HepG2 (cell line): ENCODE measurements around the gene SPNS2. TPM values are rescaled to one million over a fixed set of nuclear protein-coding genes. Genes with fewer than 3 reads are reported as not detected.

Source experiments
- ATAC-seq: fragments of 200-7000 bp; cut with Tn5 transposase; 3 replicates; pipeline ENCODE4 v1.9.1; 2020; ENCODE audit warnings: mild to moderate bottlenecking, moderate library complexity
- BruUV-seq: library from RNA; stranded (reverse); fragments of 400-500 nt; replicated peaks from 2 replicates; lab custom pipeline; 2021; lab: Mats Ljungman, UMichigan
- CTCF ChIA-PET: fragments of 300-600 bp; formaldehyde crosslinking; extraction: SDS; loops from one replicate; lab custom pipeline; 2021; ENCODE audit warnings: low total read pairs, inconsistent platforms, low intra/inter-chr PET ratio; lab: Yijun Ruan, JAX
- POLR2A ChIA-PET: fragments of 350-600 bp; sonication (Branson Sonifier 250); formaldehyde crosslinking; loops from one replicate; lab custom pipeline; 2020; ENCODE audit warnings: antibody characterized with exemption, inconsistent platforms; lab: Yijun Ruan, JAX
- DNase-seq: peaks from one replicate; pipeline ENCODE4 v3.0.0-alpha.2; 2015; ENCODE audit warnings: low spot score
- FAIRE-seq: peaks from 3 replicates; lab custom pipeline; 2011; peaks lifted over from hg19 to GRCh38; lab: Jason Lieb, UNC
- H2AFZ ChIP-seq: one replicate; pipeline ENCODE4 v1.6.1; 2011; ENCODE audit warnings: low read length, inconsistent platforms
- H3K27ac ChIP-seq: fragments of 300-600 bp; 3 replicates; pipeline ENCODE4 v1.8.0; 2011; ENCODE audit warnings: mixed run types, mild to moderate bottlenecking, mixed read lengths, low read length, inconsistent platforms; ENCODE audit not compliant: insufficient read depth; ENCODE audit errors: extremely low read length
- H3K27me3 ChIP-seq, 2 experiments: fragments of 200-600 bp in 1 of 2; 2 replicates in 1 of 2; 3 replicates in 1 of 2; pipeline versions ENCODE4 v1.6.0 to v1.8.0; 2011; ENCODE audit warnings: low read length in 2 of 2, mild to moderate bottlenecking in 2 of 2, moderate library complexity in 2 of 2, inconsistent platforms in 1 of 2; ENCODE audit not compliant: insufficient read depth in 2 of 2, control insufficient read depth in 1 of 2
- H3K36me3 ChIP-seq, 2 experiments: fragments of 200-600 bp in 1 of 2; replicated peaks in 1 of 2; 2 replicates in 1 of 2; 3 replicates in 1 of 2; pipeline versions ENCODE4 v1.5.1 to v1.8.0; 2011; ENCODE audit warnings: low read length in 2 of 2, inconsistent platforms in 1 of 2; ENCODE audit not compliant: insufficient read depth in 2 of 2, control insufficient read depth in 1 of 2
- H3K4me1 ChIP-seq: 2 replicates; pipeline ENCODE4 v1.5.1; 2012; ENCODE audit warnings: low read length, inconsistent platforms; ENCODE audit not compliant: insufficient read depth
- H3K4me2 ChIP-seq: 2 replicates; pipeline ENCODE4 v1.6.0; 2011; ENCODE audit warnings: low read depth, low read length, inconsistent platforms
- H3K4me3 ChIP-seq, 3 experiments: fragments of 200-600 bp in 1 of 3; sonication (generic), shearing (Covaris generic) in 1 of 3; replicated peaks in 1 of 3; 2 replicates each; pipeline ENCODE4 v1.5.1; 2011 to 2016; ENCODE audit warnings: low read length in 3 of 3, inconsistent platforms in 2 of 3, low read depth in 2 of 3, mild to moderate bottlenecking in 2 of 3, control low read depth in 1 of 3, mixed read lengths in 1 of 3; ENCODE audit not compliant: insufficient read depth in 1 of 3
- H3K79me2 ChIP-seq: one replicate; pipeline ENCODE4 v1.6.1; 2011; ENCODE audit warnings: low read length, inconsistent platforms; ENCODE audit not compliant: insufficient read depth
- H3K9ac ChIP-seq: 2 replicates; pipeline ENCODE4 v1.6.0; 2011; ENCODE audit warnings: mild to moderate bottlenecking, low read depth, low read length, inconsistent platforms; ENCODE audit not compliant: insufficient read depth
- H3K9me3 ChIP-seq: 2 replicates; pipeline ENCODE4 v1.5.1; 2012; ENCODE audit warnings: mild to moderate bottlenecking, low read length
- H4K20me1 ChIP-seq: 2 replicates; pipeline ENCODE4 v1.6.0; 2011; ENCODE audit warnings: inconsistent platforms, mild to moderate bottlenecking, low read length, moderate library complexity; ENCODE audit not compliant: insufficient read depth
- AGO2 ChIP-seq: fragments of 200-400 bp; formaldehyde crosslinking; optimal IDR thresholded peaks from 2 replicates; pipeline ENCODE3; 2017; ENCODE audit warnings: mild to moderate bottlenecking, low read depth, low read length, moderate library complexity
- FOXO1 ChIP-seq: sonication (generic); formaldehyde crosslinking; IDR thresholded peaks from 2 replicates; pipeline ENCODE4 v1.4.0; 2020; ENCODE audit warnings: missing genetic modification reagents
- HDAC6 ChIP-seq: fragments of 200-600 bp; sonication (generic); IDR thresholded peaks from 2 replicates; pipeline ENCODE4 v1.7.0; 2017; ENCODE audit warnings: mild to moderate bottlenecking, antibody characterized with exemption, low read length, low read depth
- HES4 ChIP-seq: sonication (generic); formaldehyde crosslinking; IDR thresholded peaks from 2 replicates; pipeline ENCODE4 v1.9.0; 2021; ENCODE audit warnings: mild to moderate bottlenecking, missing genetic modification reagents, borderline replicate concordance
- IRF1 ChIP-seq: sonication (generic); formaldehyde crosslinking; IDR thresholded peaks from 2 replicates; pipeline ENCODE4 v1.4.0; 2020; ENCODE audit warnings: low read depth, mild to moderate bottlenecking, missing genetic modification reagents
- KDM1A ChIP-seq: IDR thresholded peaks from 2 replicates; pipeline ENCODE4 v1.6.1; 2016; ENCODE audit warnings: missing compliant biosample characterization
- MEIS1 ChIP-seq: sonication (generic); formaldehyde crosslinking; IDR thresholded peaks from 2 replicates; pipeline ENCODE4 v1.9.0; 2021; ENCODE audit warnings: mild to moderate bottlenecking, missing genetic modification reagents, moderate library complexity, borderline replicate concordance
- MTF1 ChIP-seq: sonication (generic); formaldehyde crosslinking; IDR thresholded peaks from 2 replicates; pipeline ENCODE4 v1.5.0; 2020; ENCODE audit warnings: missing genetic modification reagents
- NFE2 ChIP-seq: sonication (generic); formaldehyde crosslinking; IDR thresholded peaks from 2 replicates; pipeline ENCODE4 v1.4.0; 2020; ENCODE audit warnings: missing genetic modification reagents
- SIN3B ChIP-seq: fragments of 150-350 bp; IDR thresholded peaks from 2 replicates; pipeline ENCODE4 v1.6.1; 2014; ENCODE audit warnings: low read length
- SUZ12 ChIP-seq: fragments of 150-350 bp; IDR thresholded peaks from 2 replicates; pipeline ENCODE4 v1.6.1; 2014; ENCODE audit warnings: low read depth, low read length
- ZBTB25 ChIP-seq: IDR thresholded peaks from 2 replicates; pipeline ENCODE4 v1.6.1; 2018; ENCODE audit warnings: missing genetic modification reagents
- ZBTB26 ChIP-seq: IDR thresholded peaks from 2 replicates; pipeline ENCODE4 v1.6.1; 2016; ENCODE audit warnings: missing compliant biosample characterization, missing genetic modification reagents, borderline replicate concordance
- ZBTB44 ChIP-seq: sonication (generic); formaldehyde crosslinking; IDR thresholded peaks from 2 replicates; pipeline ENCODE4 v1.4.0; 2020; ENCODE audit warnings: missing genetic modification reagents
- ZFX ChIP-seq: sonication (generic); formaldehyde crosslinking; IDR thresholded peaks from 2 replicates; pipeline ENCODE4 v1.4.0; 2020; ENCODE audit warnings: mild to moderate bottlenecking, low read depth, missing genetic modification reagents, moderate library complexity
- ZNF30 ChIP-seq: sonication (generic); formaldehyde crosslinking; IDR thresholded peaks from 2 replicates; pipeline ENCODE4 v1.5.0; 2020; ENCODE audit warnings: mild to moderate bottlenecking, missing genetic modification reagents
- WGBS: methylation state at CpG from one replicate; pipeline ENCODE4 v1.1.6; 2017; ENCODE audit warnings: low lambda C conversion rate; 5-methylcytosine and 5-hydroxymethylcytosine counted together
- in situ Hi-C: cut with HindIII; loops from 2 replicates; pipeline ENCODE4 v1.10.0; 2017; ENCODE audit warnings: low pct_unique_long_range_greater_than_20kb; ENCODE audit not compliant: extremely low pct_ligation_motif_present
- intact Hi-C: fragments of 100-400 bp; cut with micrococcal nuclease; formaldehyde crosslinking; loops from one replicate; pipeline ENCODE4 v1.10.0; 2022; ENCODE audit not compliant: unreplicated experiment
- polyA plus RNA-seq, 8 experiments: library from polyadenylated mRNA; depleted of rRNA in 3 of 8; stranded (reverse) in 7 of 8; unstranded in 1 of 8; fragments of >200 nt; fragmentation: Illumina TruSeq in 4 of 8; extraction: Trizol in 4 of 8; gene quantifications; 2 replicates each; pipeline versions ENCODE4 v1.2.1 to v1.2.3, GENCODE V29; 2011 to 2016; ENCODE audit warnings: low read depth in 4 of 8, missing spikeins in 1 of 8, mixed read lengths in 1 of 8; ENCODE audit not compliant: insufficient read depth in 1 of 8
- total RNA-seq, 5 experiments: library from RNA; depleted of rRNA; stranded (reverse); fragments of >200 nt; fragmentation: Illumina TruSeq; extraction: Trizol; gene quantifications; 2 replicates each; pipeline ENCODE4 v1.2.3, GENCODE V29; 2016; ENCODE audit warnings: low read depth in 1 of 5

Gene SPNS2
- total and polyA plus RNA-seq, 2 of the 13 experiments (the other 11 are each of a cell fraction or from before 2014, with no cell fraction given) = 0.01 TPM; not detected in 1

GRCh38 chr17:4463818-4464476 is 34.7 kb upstream of the SPNS2 start (continued):
- TF ChIP-seq FOXO1 (CRISPR knock-in tag) (no peak), HES4 (CRISPR knock-in tag) (no peak), MEIS1 (no peak), NFE2 (CRISPR knock-in tag) (no peak), ZBTB25 (CRISPR knock-in tag) (no peak), AGO2 (no peak), HDAC6 (no peak)

GRCh38 chr17:4465786-4466185 is 32.9 kb upstream of the SPNS2 start:
- ChIA-PET CTCF (no interaction called here), POLR2A (no interaction called here)
- intact Hi-C loops (no loop called here), in situ Hi-C loops (no loop called here)
- no peaks in the 10 kb centered on the region for H4K20me1 ChIP-seq
- H3K36me3 ChIP-seq = no peaks in the 10 kb centered on the region
- FAIRE-seq = no peak
- H3K9ac ChIP-seq = no peak overlapping the region
- H3K27ac ChIP-seq = no peak overlapping the region
- no peak overlapping the region for H2AFZ ChIP-seq
- DNase-seq = no peak
- H3K4me2 ChIP-seq = no peak overlapping the region
- H3K79me2 ChIP-seq = no peaks in the 10 kb centered on the region
- TF ChIP-seq ZFX (no peak), MTF1 (CRISPR knock-in tag) (no peak), SUZ12 (no peak), KDM1A (CRISPR knock-in tag) (no peak), IRF1 (no peak), ZBTB26 (no peak), SIN3B (no peak), ZBTB44 (CRISPR knock-in tag) (no peak), ZNF30 (CRISPR knock-in tag) (no peak)
- H3K4me3 ChIP-seq = no peak overlapping the region
- 83% methylated on average over 6 of the region's 8 CpGs for WGBS
- no peak for ATAC-seq
- no peaks in the 10 kb centered on the region for H3K27me3 ChIP-seq
- no peaks in the 10 kb centered on the region for H3K9me3 ChIP-seq
- H3K4me1 ChIP-seq = no peaks in the 10 kb centered on the region
- BruUV-seq = no TSS peak
